Mucosa of descending colon (tissue), 3 donors: ENCODE data around the gene METAP2. TPM values are rescaled to one million over a fixed set of nuclear protein-coding genes. Genes with fewer than 3 reads are reported as not detected.
A peak's percentile ranks its signal among the peaks of the same experiment; 100 is the strongest.

Source experiments
- ATAC-seq: fragments of 200-7000 bp; cut with Tn5 transposase; one replicate; pipeline ENCODE4 v1.9.1; 2020; ENCODE audit warnings: mild to moderate bottlenecking, moderate library complexity
- DNase-seq, 3 donors: peaks; one replicate each; pipeline ENCODE4 v3.0.0-alpha.2; 2020
- H3K36me3 ChIP-seq: fragments of 200-600 bp; one replicate; pipeline ENCODE4 v1.8.0; 2021; ENCODE audit warnings: low read depth, mild to moderate bottlenecking
- H3K4me1 ChIP-seq: fragments of 200-600 bp; one replicate; pipeline ENCODE4 v1.8.0; 2021; ENCODE audit warnings: low read depth, mild to moderate bottlenecking
- H3K4me3 ChIP-seq: fragments of 200-600 bp; one replicate; pipeline ENCODE4 v1.8.0; 2021; ENCODE audit warnings: mild to moderate bottlenecking
- H3K9me3 ChIP-seq: fragments of 200-600 bp; one replicate; pipeline ENCODE4 v1.8.0; 2021; ENCODE audit warnings: mild to moderate bottlenecking
- CTCF ChIP-seq: fragments of 200-600 bp; IDR thresholded peaks from one replicate; pipeline ENCODE4 v1.8.0; 2022; ENCODE audit warnings: antibody characterized with exemption, mild to moderate bottlenecking
- intact Hi-C, 2 donors: fragments of 100-400 bp; cut with DNase I in 1 of 2; cut with micrococcal nuclease in 1 of 2; formaldehyde crosslinking; loops; one replicate each; pipeline versions ENCODE4 v1.11.0 to v1.11.1; 2022; cut with DNase I, micrococcal nuclease
- total RNA-seq, 3 donors: library from RNA; stranded (reverse); fragmentation: NEBNext Ultra II Directional in 2 of 3; extraction: Animal tissue kit (Norgen Biotek cat#: 25700) in 2 of 3; gene quantifications; one replicate each; pipeline versions ENCODE4 v1.2.1 to v1.2.4, GENCODE V29; 2021 to 2023
- donor health status: DM: no; HTN: no; CAD: no; lungs with moderate emphysema.
- donor health status: DM: no; HTN: no; CAD: no.
- donor health status: DM: no; HTN: yes; CAD: no.

Gene METAP2
- total RNA-seq, 3 donors from 2014 or later, result 35.2 to 67.7 (median 51.5) TPM

- intact Hi-C loops, result no loop called here
These were observed 8.7 kb upstream of the METAP2 start for GRCh38 chr12:95465275-95465674.

GRCh38 chr12:95470300-95470699, 3.7 kb upstream of the METAP2 start:
- H3K36me3 ChIP-seq, result no peaks in the 10 kb centered on the region
- DNase-seq (no peak), ATAC-seq (no peak)
- H3K4me3 ChIP-seq, result no peak overlapping the region
- intact Hi-C loops, result no loop called here
- no peaks in the 10 kb centered on the region for H3K9me3 ChIP-seq
- H3K4me1 ChIP-seq, result peaks cover 5% of the 10 kb centered on the region
- no peak for TF ChIP-seq CTCF

More at GRCh38 chr12:95465275-95465674, 8.7 kb upstream of the METAP2 start:
- H3K36me3 ChIP-seq, result no peaks in the 10 kb centered on the region
- TF ChIP-seq CTCF, result no peak
- H3K4me3 ChIP-seq, result no peak overlapping the region
- no peak for ATAC-seq
- H3K4me1 ChIP-seq, result no peaks in the 10 kb centered on the region
- no peak for DNase-seq
- no peaks in the 10 kb centered on the region for H3K9me3 ChIP-seq

GRCh38 chr12:95473231-95473883, 595 bp upstream of the METAP2 start:
- no peaks in the 10 kb centered on the region for H3K36me3 ChIP-seq
- ATAC-seq, result peak; percentile 75
- TF ChIP-seq CTCF, result no peak
- no peaks in the 10 kb centered on the region for H3K9me3 ChIP-seq
- DNase-seq, result peak in 2 of 3 donors; percentile 48 to 68
- peak overlapping the region; percentile 85 for H3K4me3 ChIP-seq
- intact Hi-C loops, result no loop called here
- peaks cover 9% of the 10 kb centered on the region for H3K4me1 ChIP-seq

- peaks cover 9% of the 10 kb centered on the region for H3K4me1 ChIP-seq
- H3K36me3 ChIP-seq, result no peaks in the 10 kb centered on the region
- no peak for TF ChIP-seq CTCF
- ATAC-seq (no peak), DNase-seq (no peak)
- H3K4me3 ChIP-seq, result peak overlapping the region; percentile 85
- intact Hi-C loops, result no loop called here
- no peaks in the 10 kb centered on the region for H3K9me3 ChIP-seq
These were observed 657 bp downstream of the METAP2 start for GRCh38 chr12:95474660-95474958.

- DNase-seq, result no peak
- no peak for TF ChIP-seq CTCF
- no peaks in the 10 kb centered on the region for H3K36me3 ChIP-seq
- peaks cover 4% of the 10 kb centered on the region for H3K4me1 ChIP-seq
- no peak for ATAC-seq
- H3K4me3 ChIP-seq, result no peak overlapping the region
- H3K9me3 ChIP-seq, result no peaks in the 10 kb centered on the region
- intact Hi-C loops, result no loop called here
These were observed 6.3 kb downstream of the METAP2 start for GRCh38 chr12:95480230-95480629.

- intact Hi-C loops, result no loop called here
- H3K9me3 ChIP-seq, result no peaks in the 10 kb centered on the region
- no peak overlapping the region for H3K4me3 ChIP-seq
- no peaks in the 10 kb centered on the region for H3K36me3 ChIP-seq
- no peak for TF ChIP-seq CTCF
- ATAC-seq, result no peak
- no peaks in the 10 kb centered on the region for H3K4me1 ChIP-seq
- DNase-seq, result no peak
These were observed 7.1 kb downstream of the METAP2 start for GRCh38 chr12:95481072-95481471.
